Fibroblast of peridontal ligament (primary cell): ENCODE results near the gene PTDSS2.

Experiments
- DNase-seq: peaks from one replicate; pipeline ENCODE4 v3.0.0-alpha.2; 2010; ENCODE audit errors: extremely low read depth

PTDSS2 gene

GRCh38 chr11:530960-531831, 81.1 kb downstream of the PTDSS2 start:
- no peak for DNase-seq

- DNase-seq, result no peak
These were observed 81.9 kb downstream of the PTDSS2 start for GRCh38 chr11:531919-532526.

- no peak for DNase-seq
These were observed 82.5 kb downstream of the PTDSS2 start for GRCh38 chr11:532527-532985.

- DNase-seq, result no peak
These were observed 83.0 kb downstream of the PTDSS2 start for GRCh38 chr11:532986-533585.

GRCh38 chr11:533586-534395, 83.7 kb downstream of the PTDSS2 start:
- DNase-seq, result no peak

- DNase-seq, result no peak
These were observed 84.5 kb downstream of the PTDSS2 start for GRCh38 chr11:534396-535209.

GRCh38 chr11:535210-535518, 85.1 kb downstream of the PTDSS2 start:
- DNase-seq, result no peak

GRCh38 chr11:535519-536454, 85.7 kb downstream of the PTDSS2 start, which contains the start of gene HRAS:
TSS of gene HRAS (minus strand) at chr11:535576.
- peak; percentile 90 for DNase-seq

- peak; percentile 66 for DNase-seq
These were observed 87.0 kb downstream of the PTDSS2 start, which contains the start of gene LRRC56 for GRCh38 chr11:536841-537621. TSS of gene LRRC56 (plus strand) at chr11:537527. CDS start at chr11:540685, 3,158 bp downstream.

- DNase-seq, result no peak
These were observed 87.7 kb downstream of the PTDSS2 start for GRCh38 chr11:537622-538430.

- no peak for DNase-seq
These were observed 88.5 kb downstream of the PTDSS2 start for GRCh38 chr11:538431-539051.

- no peak for DNase-seq
These were observed 89.9 kb downstream of the PTDSS2 start for GRCh38 chr11:539971-540481.
